Measurements from ENCODE around the gene GTPBP8.

The GTPBP8 gene

GRCh38 chr3:113013593-113013992, 22.8 kb downstream of the GTPBP8 start:
- TF ChIP-seq CTCF (IDR thresholded peaks at IDR 0.05; ENCODE audit: insufficient read depth, low read depth, low read length, missing control alignments) = no peak
- no peak for DNase-seq (ENCODE audit: low read depth)
- no peak overlapping the region for H3K4me3 ChIP-seq (ENCODE audit: low read depth, low read length)

- TF ChIP-seq CTCF (IDR thresholded peaks at IDR 0.05; ENCODE audit: insufficient read depth, low read depth, low read length, missing control alignments) = no peak
- H3K4me3 ChIP-seq (ENCODE audit: low read depth, low read length) = peak overlapping the region; percentile 58
- peak; percentile 27 for DNase-seq (ENCODE audit: low read depth)
Observed at GRCh38 chr3:113018536-113019181, 27.9 kb downstream of the GTPBP8 start.

GRCh38 chr3:113019182-113020137, 28.7 kb downstream of the GTPBP8 start:
- no peak for TF ChIP-seq CTCF (IDR thresholded peaks at IDR 0.05; ENCODE audit: insufficient read depth, low read depth, low read length, missing control alignments)
- DNase-seq (ENCODE audit: low read depth) = peak; percentile 95

GRCh38 chr3:113021471-113021870, 30.7 kb downstream of the GTPBP8 start:
- H3K4me3 ChIP-seq (ENCODE audit: low read depth, low read length) = no peak overlapping the region
- TF ChIP-seq CTCF (IDR thresholded peaks at IDR 0.05; ENCODE audit: insufficient read depth, low read depth, low read length, missing control alignments) = no peak
- DNase-seq (ENCODE audit: low read depth) = no peak

More at GRCh38 chr3:113019182-113020137, 28.7 kb downstream of the GTPBP8 start:
- peak overlapping the region; percentile 58 for H3K4me3 ChIP-seq (ENCODE audit: low read depth, low read length)

GRCh38 chr3:113034011-113034410, 43.2 kb downstream of the GTPBP8 start:
- TF ChIP-seq CTCF (IDR thresholded peaks at IDR 0.05; ENCODE audit: insufficient read depth, low read depth, low read length, missing control alignments) = no peak
- H3K4me3 ChIP-seq (ENCODE audit: low read depth, low read length) = no peak overlapping the region
- DNase-seq (ENCODE audit: low read depth) = no peak

GRCh38 chr3:113035387-113035982, 44.7 kb downstream of the GTPBP8 start:
- peak; percentile 66 for DNase-seq (ENCODE audit: low read depth)
- TF ChIP-seq CTCF (IDR thresholded peaks at IDR 0.05; ENCODE audit: insufficient read depth, low read depth, low read length, missing control alignments) = peak; percentile 84
- no peak overlapping the region for H3K4me3 ChIP-seq (ENCODE audit: low read depth, low read length)
